Measurements from ENCODE around the gene ASB2.

DNA sequence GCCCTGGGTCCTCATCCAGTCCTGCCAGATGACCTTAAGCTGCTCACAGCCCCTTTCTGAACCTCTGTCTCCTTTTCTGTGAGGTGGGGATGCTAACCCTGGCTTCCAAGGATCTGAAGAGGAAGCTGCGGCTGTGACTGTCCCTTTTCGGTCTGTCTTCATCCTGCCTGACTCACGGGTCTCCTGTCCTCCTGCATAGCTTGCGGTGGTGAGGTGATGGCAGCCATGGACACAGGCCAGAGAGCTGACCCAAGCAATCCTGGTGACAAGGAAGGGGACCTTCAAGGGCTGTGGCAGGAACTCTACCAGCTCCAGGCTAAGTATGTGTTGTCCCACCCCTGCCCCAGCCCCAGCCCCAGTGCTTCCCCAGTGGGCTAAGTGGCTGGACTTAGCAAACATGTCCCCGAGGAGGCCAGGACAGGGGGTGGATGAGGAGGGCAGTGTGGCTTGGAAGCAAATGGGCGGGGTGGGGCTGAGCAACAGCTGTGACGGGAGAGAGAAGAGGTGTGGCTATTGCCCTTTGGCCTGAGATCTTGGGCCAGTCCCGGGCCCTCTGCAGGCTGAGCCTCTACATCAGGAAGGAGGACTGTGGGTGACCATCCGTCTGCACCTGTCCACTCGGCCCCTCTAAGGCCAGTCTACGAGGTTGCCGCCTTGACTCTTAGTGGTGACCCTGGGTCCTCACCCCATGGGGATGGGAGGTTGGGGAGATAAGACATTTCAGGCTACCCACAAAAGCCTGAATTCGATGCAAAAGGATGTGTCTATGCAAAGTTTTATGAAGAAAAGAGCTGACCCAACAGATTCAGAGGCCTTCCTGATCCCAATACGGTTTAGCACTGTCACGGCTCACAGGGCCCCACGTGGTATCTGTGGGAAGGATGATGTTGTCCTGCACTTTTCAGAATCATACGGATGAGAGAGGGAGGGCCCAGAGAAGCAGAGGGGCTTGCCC, 21.8 kb upstream of the ASB2 start:
- TF ChIP-seq CTCF (IDR thresholded peaks at IDR 0.05; ENCODE audit: low read depth, low read length) (no peak), EZH2phosphoT487 (IDR thresholded peaks at IDR 0.05; ENCODE audit: low read depth) (no peak)
